ENCODE data around the gene PNPT1.

GRCh38 chr2:55720417-55720816 is 26.8 kb upstream of the PNPT1 start:
- no peak for TF ChIP-seq SP3 (tag by site-specific recombination; IDR thresholded peaks at IDR 0.05)
- TF ChIP-seq, protein P1, sequence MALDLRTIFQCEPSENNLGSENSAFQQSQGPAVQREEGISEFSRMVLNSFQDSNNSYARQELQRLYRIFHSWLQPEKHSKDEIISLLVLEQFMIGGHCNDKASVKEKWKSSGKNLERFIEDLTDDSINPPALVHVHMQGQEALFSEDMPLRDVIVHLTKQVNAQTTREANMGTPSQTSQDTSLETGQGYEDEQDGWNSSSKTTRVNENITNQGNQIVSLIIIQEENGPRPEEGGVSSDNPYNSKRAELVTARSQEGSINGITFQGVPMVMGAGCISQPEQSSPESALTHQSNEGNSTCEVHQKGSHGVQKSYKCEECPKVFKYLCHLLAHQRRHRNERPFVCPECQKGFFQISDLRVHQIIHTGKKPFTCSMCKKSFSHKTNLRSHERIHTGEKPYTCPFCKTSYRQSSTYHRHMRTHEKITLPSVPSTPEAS (tag by site-specific recombination; IDR thresholded peaks at IDR 0.05): no peak
- no peak for TF ChIP-seq GFI1B (tag by site-specific recombination; IDR thresholded peaks at IDR 0.05)
- TF ChIP-seq CTCF (tag by site-specific recombination; IDR thresholded peaks at IDR 0.05): no peak
- TF ChIP-seq, protein P2, sequence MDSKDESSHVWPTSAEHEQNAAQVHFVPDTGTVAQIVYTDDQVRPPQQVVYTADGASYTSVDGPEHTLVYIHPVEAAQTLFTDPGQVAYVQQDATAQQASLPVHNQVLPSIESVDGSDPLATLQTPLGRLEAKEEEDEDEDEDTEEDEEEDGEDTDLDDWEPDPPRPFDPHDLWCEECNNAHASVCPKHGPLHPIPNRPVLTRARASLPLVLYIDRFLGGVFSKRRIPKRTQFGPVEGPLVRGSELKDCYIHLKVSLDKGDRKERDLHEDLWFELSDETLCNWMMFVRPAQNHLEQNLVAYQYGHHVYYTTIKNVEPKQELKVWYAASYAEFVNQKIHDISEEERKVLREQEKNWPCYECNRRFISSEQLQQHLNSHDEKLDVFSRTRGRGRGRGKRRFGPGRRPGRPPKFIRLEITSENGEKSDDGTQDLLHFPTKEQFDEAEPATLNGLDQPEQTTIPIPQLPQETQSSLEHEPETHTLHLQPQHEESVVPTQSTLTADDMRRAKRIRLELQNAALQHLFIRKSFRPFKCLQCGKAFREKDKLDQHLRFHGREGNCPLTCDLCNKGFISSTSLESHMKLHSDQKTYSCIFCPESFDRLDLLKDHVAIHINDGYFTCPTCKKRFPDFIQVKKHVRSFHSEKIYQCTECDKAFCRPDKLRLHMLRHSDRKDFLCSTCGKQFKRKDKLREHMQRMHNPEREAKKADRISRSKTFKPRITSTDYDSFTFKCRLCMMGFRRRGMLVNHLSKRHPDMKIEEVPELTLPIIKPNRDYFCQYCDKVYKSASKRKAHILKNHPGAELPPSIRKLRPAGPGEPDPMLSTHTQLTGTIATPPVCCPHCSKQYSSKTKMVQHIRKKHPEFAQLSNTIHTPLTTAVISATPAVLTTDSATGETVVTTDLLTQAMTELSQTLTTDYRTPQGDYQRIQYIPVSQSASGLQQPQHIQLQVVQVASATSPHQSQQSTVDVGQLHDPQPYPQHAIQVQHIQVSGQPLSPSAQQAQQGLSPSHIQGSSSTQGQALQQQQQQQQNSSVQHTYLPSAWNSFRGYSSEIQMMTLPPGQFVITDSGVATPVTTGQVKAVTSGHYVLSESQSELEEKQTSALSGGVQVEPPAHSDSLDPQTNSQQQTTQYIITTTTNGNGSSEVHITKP (tag by site-specific recombination; IDR thresholded peaks at IDR 0.05): no peak

Measured in HEK293 (cell line).